Measurements from ENCODE around the gene VSIG10L2. TPM values are rescaled to one million over a fixed set of nuclear protein-coding genes. Genes with fewer than 3 reads are reported as not detected.

VSIG10L2 gene
- total RNA-seq, 6 experiments from 2014 or later, result 0.06 TPM; not detected in 5

- Histone ChIP-seq H3K27ac (no peak overlapping the region), H3K4me3 (no peak overlapping the region), H3K36me3 (no peaks in the 10 kb centered on the region), H3K27me3 (no peaks in the 10 kb centered on the region), H3K4me1 (no peaks in the 10 kb centered on the region), H3K9me3 (no peaks in the 10 kb centered on the region)
- no peak for ATAC-seq
- 96% methylated on average over 5 of the region's 14 CpGs for WGBS (ENCODE audit: insufficient coverage, low coverage, low lambda C conversion rate, missing lambda C conversion rate)
- intact Hi-C loops (cut with DNase I), result loop anchor here in 1 of 2 donors (10.0 kb wide), 1 partner anchor 88 kb away; no protein-coding TSS in a partner anchor
- no peak for TF ChIP-seq CTCF (IDR thresholded peaks at IDR 0.05)
- TF ChIP-seq POLR2A (IDR thresholded peaks at IDR 0.05), result no peak
- no peak for DNase-seq
These were observed 1.0 kb downstream of the VSIG10L2 start for GRCh38 chr11:125946712-125947418.

- 88% methylated on average over 1 of the region's 24 CpGs for WGBS (ENCODE audit: insufficient coverage, low coverage, low lambda C conversion rate, missing lambda C conversion rate)
- H3K27me3 ChIP-seq, result no peaks in the 10 kb centered on the region
- DNase-seq (no peak), ATAC-seq (no peak)
- intact Hi-C loops (cut with DNase I), result loop anchor here in 1 of 2 donors (10.0 kb wide), 1 partner anchor 87 kb away; no protein-coding TSS in a partner anchor
- no peaks in the 10 kb centered on the region for H3K36me3 ChIP-seq
- H3K27ac ChIP-seq, result no peak overlapping the region
- H3K9me3 ChIP-seq, result no peaks in the 10 kb centered on the region
- H3K4me3 ChIP-seq, result no peak overlapping the region
- no peaks in the 10 kb centered on the region for H3K4me1 ChIP-seq
- TF ChIP-seq POLR2A (IDR thresholded peaks at IDR 0.05), result no peak
- TF ChIP-seq CTCF (IDR thresholded peaks at IDR 0.05), result no peak
These were observed 1.8 kb downstream of the VSIG10L2 start for GRCh38 chr11:125947419-125948277.

- no peak overlapping the region for H3K4me3 ChIP-seq
- ATAC-seq (no peak), DNase-seq (no peak)
- no peaks in the 10 kb centered on the region for H3K4me1 ChIP-seq
- H3K27ac ChIP-seq, result no peak overlapping the region
- WGBS (ENCODE audit: insufficient coverage, low coverage, low lambda C conversion rate, missing lambda C conversion rate), result 78% methylated on average over 6 of the region's 23 CpGs
- H3K36me3 ChIP-seq, result no peaks in the 10 kb centered on the region
- TF ChIP-seq CTCF (IDR thresholded peaks at IDR 0.05) (no peak), POLR2A (IDR thresholded peaks at IDR 0.05) (no peak)
- intact Hi-C loops (cut with DNase I), result loop anchor here in 1 of 2 donors (10.0 kb wide), 1 partner anchor 86 kb away; no protein-coding TSS in a partner anchor
- H3K27me3 ChIP-seq, result no peaks in the 10 kb centered on the region
- no peaks in the 10 kb centered on the region for H3K9me3 ChIP-seq
These were observed 2.6 kb downstream of the VSIG10L2 start for GRCh38 chr11:125948278-125949051.

Measured in right lobe of liver (tissue), 6 donors.